G401.6 (cell line): ENCODE data around the gene ANO7.

Source experiments
- FAIRE-seq: peaks from 2 replicates; lab custom pipeline; 2012; peaks lifted over from hg19 to GRCh38; lab: Jason Lieb, UNC

The ANO7 gene

DNA sequence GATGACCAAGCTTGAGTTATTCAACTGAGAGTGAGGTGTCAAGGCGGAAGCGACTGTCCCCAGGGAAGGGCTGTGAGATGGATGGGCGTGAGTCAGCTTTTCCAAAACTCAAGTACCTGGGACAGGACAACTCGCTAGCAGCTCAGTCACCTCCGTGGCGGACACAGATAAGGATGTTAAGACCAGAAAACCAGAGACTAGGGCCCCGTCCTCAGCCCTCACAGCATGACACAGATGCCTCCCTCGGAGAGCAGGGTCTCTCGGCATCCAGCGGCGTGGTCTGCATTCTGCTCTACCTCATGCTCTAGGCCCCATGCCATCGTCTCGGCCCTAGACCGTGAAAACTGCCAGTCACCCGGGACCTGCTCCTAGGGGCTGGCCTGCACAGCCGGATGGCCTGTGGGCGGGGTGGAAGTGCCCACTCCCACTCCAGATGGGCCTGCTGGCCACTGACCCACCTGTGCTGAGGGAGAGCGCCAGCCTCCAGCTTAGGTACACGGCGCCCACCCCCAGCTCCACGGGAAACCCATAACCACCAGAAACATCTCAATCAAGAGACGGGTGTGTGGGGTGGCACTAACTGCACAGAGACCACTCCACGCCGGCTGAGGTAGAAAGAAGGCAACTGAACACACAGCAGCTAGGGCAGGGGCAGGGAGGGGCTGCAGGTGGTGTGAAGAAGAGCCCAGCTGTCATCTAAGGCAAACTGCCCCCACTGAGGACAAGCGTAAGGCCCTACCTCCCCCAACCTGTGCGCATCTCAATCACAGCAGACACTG, 39.8 kb downstream of the ANO7 start:
- FAIRE-seq, result no peak

DNA sequence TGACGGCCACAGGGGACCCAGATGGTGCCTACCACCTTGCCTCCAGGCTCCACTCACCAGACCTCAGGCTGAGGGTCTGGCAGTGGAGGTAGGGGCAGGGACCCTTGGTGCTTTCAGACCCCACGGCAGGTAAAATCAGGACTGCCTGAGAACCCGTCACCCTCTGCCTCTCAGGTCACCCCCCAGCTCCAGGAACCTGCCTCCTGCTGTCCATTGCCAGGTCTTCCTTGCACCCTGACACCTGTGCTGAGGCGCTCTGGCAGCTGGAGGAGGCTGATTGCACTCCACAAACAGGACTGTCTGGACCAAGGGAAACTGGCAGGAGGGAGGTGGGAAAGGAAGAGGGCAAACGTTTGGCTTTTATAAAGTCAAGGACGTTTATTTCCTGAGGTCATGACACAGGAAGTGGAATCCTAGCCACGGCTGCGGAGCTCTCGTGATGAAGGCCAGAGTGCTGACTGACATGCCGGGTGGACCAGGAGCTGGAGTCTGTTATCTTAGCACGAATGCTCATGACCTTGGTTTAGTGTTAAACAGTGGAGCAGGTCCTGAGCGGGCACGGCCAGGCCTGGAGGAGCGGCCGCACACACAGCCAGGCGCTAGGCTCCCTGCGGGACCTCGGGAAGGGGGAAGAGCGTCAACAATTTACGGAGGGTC, 40.5 kb downstream of the ANO7 start:
- no peak for FAIRE-seq

DNA sequence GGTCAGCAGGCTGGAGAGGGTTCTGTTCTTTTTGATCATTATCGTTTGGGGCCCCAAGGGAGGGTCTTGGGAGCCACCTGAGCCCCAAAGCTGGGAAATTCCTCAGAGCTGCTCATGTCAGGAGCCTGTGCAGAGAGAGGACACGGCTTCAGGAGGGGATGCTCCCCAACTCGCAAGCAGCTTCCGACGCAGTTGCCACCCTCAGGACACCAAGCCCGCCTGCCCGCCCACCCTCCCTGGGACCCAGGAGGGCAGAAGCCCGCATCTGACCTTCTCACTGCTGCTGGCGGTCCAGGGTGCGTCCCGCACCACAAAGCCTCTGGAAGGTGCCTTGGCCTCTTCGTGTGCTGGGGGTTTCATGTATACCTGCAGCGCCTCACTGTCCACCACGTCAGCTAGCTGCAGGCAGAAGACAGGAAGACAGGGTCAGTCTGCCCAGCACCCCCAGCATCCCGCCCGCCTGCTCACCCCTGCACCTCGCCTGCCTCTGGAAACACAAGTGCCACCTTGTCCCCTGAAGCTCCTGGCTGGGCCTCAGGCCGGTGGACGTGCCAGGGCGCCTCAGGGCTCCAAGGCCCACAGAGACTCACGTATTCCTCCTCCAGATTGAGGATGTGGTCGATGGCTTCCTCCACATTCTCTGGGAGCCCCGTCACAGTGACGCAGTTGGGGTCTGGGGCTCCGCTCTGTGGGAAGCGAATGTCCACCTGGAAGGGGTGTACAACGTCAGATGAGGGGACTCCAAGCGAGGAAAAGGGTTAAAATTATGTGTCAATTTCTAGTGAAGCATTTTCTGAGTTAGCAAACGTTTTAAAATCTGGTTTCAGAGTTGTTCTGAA, 41.3 kb downstream of the ANO7 start:
- FAIRE-seq, result no peak

DNA sequence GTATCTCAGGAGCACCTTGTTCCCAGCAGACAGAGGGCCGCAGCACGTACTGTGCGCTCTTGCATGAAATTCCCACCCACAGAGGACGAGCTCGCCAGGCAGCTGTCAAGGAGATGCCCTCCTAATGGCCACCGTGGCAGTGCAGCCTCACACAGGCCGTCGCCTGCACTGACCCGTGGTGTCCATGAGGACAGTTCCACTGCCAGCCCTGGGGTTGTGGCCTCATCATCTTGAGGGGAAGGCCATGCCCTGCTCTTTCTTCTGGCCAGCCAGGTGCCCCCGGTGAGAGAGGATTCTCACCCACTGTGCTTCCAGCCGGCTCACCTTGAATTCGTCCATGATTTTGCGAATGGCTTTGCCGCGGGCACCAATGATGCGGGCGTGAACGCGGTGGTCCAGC, 42.0 kb downstream of the ANO7 start:
- no peak for FAIRE-seq

DNA sequence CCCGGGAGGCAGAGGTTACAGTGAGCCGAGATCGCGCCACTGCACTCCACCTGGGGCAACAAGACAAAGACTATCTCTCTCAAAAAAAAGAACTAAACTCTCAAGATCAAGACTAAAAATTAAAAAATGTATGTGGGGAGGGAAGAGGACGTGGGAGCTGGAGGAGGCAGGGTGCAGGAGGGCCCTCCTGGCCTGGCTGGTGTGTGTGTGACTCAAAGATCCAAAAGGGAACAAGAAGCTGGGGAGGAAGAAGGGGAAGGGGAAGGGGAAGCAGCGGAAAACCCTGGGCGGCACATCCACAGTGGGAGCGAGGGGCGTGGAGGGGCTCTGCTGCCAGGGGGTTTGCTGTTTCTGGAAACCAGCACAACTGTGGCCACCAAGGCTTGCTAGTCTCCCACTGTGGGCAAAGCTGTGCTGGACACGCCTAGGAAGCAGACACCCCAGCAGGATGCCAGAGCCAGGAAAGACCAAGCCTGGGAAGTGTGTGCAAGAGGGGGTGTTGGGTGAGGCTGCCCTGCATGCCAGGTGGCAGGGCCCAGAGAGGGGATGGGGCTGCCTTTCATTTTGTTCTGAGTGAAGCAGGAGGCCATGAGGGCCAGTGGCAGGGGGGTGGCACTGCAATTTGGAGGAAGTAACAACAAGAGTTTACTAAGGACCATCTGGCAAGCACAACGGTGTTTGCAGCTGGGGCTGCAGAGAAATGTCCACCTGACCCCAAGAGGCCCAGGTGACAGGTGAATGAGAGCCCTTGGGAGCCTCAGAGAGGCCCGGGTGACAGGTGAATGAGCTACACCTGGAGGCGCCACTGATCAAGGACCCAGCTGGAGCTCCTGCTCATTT, 44.5 kb downstream of the ANO7 start:
- FAIRE-seq, result no peak

DNA sequence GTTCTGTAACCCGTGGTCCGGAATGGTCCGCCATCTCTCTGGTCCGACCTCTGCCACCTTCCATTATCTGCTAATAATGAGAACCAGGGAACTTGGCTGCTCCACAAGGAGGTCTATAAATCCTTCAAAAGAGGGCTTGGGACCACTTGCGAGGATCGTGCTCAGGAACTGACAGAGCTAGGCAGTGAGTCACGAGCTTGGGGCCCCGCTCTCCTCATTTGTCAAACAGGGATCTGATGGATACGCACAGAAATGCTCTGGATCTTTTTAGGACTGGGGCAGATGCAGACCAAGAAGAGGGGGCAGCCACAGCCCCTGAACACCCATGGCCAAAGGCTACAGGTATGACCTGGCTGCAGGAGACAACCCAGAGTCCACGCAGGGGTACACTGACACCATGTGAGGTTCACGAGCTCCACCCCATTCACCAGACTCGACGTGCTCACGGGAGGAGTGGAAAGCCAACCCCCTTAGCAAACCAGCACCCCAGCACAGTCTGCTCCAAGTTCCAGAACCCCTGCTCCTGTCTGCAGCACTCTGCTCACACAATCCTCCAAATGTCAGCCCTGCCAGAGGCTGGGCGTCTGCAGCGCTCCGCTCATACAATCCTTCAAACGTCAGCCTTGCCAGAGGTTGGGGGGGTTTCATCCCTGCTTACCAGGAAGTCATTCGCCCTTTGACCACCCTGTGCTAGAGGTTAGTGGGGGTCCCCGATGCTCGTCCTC, 45.8 kb downstream of the ANO7 start:
- FAIRE-seq, result no peak

DNA sequence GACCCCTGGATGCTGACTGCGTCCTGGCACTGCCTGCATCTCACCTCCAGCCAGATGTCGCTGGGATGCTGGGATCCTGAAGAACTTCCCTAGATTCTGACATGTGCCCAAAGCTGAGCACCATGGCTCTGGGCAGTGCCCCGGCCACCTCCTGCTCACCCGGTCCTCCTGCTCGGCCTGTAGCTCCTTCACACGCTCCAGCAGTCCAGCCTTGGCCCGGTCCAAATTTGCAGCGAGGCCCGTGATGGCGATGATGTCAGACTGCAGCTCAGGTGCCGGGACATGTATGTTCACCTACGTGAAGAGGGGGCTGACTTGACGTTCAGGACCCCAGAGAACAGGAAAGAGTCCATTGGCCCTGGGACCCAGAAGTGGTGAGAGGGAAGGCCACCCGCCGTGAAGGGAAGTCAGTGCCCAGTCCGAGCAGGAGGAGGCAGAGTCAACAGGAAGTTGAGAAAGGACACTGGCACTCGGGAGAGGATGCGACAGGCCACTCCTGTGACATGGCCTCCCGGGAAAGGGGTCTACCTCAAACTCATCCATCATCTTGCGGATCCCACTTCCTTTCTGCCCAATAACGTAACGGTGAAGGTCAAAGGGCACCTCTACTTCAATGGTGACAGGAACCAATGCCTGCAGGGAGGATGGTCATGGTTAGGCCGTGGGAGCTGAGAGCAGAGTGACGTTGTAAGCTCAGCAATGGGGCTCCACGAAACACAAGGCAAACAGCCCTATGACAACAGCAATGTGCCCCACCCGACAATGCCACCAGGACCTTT, 46.7 kb downstream of the ANO7 start:
- no peak for FAIRE-seq

DNA sequence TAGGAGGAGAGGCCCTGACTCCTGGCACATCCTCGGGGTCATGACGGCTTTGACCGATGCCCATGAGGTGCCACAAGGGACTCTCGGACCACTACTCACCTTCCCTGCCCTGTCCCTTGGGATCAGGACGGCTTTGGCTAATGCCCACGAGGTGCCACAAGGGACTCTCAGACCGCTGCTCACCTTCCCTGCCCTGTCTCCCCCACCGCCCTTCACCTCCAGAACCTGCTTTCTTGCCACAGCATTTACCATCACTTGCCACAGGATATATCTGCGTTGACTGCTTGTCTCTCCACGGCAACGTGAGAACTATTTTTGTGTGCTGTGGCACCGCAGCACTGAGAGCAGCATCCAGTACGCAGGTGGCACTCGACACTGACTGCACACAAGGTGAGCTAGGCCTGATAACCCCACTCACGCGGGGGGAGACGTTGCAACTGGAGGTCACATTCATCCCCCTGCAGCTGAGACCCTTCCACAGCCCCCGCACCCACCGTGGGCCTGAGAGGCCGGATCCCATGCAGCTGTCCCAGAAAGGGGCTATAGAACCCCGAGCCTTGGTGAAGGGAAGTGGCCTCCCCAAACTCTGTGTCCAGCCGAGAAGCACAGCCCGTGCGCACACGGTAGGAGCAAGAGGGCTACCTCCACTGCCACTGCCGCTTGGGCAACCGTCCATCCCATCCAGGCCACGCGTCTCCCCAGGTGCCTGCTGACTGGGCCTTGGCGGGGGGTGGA, 47.5 kb downstream of the ANO7 start:
- no peak for FAIRE-seq

DNA sequence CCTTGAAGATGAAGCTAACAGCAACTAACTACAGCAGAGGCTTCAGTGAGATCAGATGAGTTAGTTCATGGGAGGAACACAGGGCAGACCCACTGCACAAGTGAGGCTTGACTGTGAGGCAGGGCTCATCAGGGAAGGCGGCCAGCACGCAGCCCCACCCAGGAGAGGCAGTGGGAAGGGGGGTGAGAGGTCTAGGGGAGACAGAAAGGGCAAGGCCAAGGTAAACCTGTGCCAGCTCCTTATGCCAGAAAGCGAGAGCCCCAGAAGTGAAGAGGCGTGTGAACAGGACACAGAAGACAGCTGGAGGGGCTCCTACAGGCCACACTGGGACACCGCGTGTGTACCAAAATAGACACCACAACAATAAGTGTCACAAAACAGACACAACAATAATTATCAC, 48.6 kb downstream of the ANO7 start:
- FAIRE-seq, result no peak

DNA sequence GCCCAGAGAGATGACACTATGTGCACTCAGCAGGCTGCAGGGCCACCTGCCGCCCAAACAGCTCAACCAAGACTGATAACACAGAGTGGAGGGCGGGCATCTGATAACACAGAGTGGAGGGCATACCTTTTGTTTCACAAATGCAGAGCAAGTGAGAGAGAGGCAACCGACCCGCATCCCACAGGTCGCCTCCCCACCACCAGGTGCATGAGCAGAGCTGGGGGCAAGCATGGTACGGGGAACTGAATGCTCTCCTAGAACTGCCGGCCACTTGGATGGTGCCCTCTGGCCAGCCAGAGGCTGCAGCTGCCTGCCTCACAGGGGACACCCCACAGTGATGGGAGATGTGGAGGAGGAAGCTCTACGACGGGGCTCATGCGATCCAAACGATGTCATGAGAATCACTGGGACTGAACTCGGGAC, 49.5 kb downstream of the ANO7 start:
- FAIRE-seq, result no peak

DNA sequence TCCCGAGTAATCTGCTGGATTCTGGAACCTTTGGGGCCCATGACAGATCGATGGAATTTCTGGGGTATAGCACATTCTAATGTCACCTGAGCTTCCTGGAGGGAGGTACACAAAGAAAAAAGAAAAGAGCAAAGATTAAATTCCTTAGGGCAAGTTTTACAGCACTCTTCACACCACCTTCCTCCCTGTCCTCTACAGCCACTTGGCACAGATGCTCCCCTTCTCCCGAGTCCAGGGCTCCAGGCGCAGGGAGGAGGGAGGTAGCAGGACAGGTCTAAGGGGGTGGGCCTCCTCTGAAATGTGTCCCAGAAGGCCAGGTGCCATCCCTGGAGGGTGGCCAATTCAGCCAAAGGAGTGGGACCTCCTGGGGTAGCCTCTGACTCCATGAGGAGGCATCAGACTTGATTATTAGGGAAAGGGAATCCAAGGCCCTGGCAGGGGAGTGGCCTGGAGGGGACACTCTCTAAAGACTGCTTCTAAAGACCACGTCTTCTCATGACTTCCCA, 50.3 kb downstream of the ANO7 start:
- FAIRE-seq, result no peak

DNA sequence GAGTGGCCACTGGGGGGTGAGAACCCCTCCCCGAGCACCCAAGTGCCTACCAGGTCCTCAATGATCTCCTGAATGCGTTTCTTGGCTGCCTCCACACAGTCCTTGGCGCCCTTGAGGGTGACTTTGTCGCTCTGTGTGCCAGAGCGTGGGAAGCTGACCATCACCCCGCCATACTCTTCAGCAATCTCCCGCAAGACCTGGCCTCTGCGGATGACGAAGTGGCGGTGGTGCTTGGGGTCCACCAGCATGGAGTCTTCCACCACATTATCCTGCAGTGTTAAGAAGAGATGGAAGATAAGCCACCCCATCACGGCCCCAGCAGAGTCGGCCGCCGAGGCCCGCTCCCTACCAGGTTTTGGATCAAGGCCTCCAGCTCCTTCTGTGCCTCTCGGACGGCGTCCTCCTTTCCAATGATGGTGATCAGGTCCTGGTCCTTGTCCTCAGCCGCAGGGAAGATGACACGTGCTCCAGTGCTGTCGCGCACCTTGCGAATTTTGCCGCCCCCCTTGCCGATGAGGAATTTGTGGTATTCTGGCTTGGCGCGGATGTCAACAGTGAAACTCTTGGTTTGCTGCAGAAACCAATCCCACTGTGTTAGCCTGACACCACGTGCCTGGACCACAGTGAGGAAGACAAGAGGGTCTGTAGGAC, 51.2 kb downstream of the ANO7 start:
- no peak for FAIRE-seq

DNA sequence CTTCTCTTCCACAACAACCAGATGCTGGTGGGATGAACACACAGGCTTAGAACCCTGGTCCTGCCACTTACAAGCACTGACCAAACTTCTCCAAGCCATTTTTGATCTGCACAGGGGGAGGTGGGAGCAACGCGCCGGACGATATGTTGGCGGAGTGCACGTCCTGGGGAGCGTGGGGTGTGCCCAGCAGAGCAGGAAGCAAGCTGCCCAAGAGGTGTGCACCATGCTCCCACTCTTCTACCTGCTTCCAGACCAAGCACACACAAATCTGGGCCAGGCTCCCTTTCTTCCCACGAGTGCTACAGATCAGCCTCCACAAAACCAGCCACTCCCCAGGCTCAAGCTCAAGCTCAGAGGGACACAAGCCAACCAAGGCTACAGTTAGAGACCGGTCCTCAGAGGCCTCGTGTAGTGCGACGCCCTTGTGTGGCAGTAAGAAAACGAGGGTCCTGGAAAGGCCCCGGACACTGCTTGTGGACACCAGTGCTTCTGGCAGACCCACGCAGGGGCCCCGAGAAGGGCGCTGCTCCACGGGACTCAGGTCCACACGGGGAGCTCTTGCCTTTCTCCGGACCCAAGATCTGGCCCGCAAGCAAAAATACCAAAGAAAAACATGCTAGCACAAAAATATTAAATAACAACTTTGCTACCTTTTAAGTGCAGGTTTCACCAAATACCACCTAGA, 52.0 kb downstream of the ANO7 start:
- FAIRE-seq, result no peak

DNA sequence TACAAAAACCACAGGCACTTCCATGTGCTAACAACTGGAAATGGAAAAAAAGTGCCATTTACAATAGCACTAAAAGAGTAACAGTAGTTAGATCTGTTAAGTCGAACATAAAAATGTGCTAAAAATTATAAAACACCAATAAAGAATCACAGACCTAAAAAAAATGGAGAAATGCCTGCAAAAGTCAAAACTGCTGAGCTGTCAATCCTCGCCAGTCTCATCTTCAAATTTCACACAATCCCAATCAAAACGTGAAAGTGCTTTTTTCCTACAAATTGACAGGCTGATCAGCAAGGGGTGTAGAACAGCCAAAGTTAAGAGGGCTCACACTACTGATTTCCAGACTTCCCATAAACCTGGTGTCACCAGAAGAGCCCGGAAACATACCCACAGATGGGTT, 53.2 kb downstream of the ANO7 start:
- FAIRE-seq, result no peak

DNA sequence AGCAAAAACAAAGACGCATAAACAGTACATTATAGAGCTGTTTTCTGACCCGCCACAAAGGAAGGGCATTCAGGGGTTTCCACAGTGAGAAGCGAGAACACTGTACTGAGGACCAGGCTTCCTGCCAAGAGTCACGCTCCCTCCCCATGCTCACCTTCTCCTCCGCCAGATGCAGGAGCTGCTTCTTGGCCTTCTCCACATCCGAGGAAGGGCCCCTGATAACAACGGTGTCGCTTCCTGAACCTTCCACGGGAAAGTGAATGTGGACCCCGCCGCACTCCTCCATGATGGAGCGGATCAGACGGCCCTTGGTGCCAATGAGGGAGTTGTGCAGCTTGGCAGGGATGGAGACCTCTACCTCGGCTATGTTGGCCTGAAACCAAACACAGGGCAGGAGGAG, 53.8 kb downstream of the ANO7 start:
- no peak for FAIRE-seq

DNA sequence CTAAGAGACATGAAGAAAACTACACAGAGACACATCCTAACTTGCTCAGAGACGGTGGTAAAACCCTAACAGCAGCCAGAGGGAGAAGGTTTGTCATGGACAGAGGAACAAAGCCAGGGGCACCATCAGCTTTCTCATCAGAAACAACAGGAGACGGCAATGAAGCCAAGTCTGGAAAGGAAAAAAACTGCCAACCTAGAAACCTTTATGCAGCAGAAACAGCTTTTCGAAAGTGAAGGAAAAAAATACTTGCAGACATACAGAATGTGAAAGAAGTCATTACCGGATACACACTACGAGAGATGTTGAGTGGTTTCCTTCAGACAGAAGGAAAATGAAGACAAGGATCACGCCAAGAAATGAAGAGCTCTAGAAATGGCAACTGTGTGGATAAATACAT, 55.9 kb downstream of the ANO7 start:
- FAIRE-seq, result no peak

DNA sequence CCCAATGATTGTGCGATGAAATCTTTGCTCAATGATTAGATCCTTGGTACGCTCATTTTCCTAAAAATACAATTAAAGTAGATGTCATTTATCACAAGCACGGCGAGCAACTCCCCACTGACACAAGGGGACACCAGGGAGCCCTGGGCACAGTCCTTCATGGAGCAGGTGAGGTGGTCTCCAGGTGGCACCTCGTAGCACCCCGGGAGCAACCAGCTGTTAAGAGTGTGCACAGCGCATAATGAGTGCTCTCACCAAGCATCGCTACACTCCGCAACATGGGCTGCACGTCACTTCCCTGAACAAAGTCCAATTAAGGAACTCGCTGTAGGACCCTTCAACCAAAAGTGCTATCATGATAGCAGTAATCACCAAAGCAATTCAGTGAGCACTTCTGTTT, 59.8 kb downstream of the ANO7 start:
- no peak for FAIRE-seq

DNA sequence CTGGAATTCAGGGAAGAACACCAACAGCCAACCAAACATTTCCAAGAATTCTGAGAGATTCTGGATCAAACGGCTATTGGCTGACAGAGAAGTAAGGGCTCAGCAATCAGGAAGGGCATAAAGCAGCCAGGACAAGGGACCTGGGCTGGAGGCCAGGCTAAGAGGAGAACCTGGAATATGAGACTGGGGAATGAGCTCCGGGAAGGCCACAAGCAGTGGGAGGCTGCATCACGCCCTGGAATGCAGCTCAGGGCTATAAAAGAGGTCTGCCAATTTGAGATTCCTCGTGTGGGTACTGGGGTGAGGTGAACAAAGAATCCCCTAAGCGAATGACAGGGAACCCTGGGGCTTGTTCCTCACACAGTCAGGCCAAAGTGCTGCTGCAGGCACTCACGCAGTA, 60.4 kb downstream of the ANO7 start:
- no peak for FAIRE-seq

DNA sequence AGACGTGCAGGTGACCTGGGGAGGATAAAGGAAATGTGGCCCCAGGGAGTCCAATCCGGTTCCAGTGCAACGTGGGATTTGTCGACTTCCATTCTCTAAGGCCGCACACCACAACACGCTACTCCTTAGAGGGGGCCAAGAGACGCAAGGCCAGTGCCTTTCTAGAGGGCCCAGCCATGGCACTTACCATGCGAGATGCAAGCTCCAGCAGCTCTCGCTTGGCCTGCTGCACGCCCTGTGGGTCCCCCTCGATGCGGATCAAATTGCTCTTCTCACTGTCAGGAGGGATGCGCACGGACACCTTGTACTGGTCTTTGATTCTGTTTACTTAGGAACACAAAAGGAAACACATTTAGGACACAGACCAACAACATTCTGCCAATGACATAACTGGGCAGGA, 61.2 kb downstream of the ANO7 start:
- no peak for FAIRE-seq
